ENCODE measurements around the gene ARRB1. TPM values are rescaled to one million over a fixed set of nuclear protein-coding genes. Genes with fewer than 3 reads are reported as not detected.

ARRB1 gene
- total RNA-seq, 3 donors from 2014 or later: 31.2 to 64.0 (median 42.3) TPM

GRCh38 chr11:75387736-75388294, 36.4 kb upstream of the ARRB1 start:
- H3K27me3 ChIP-seq: no peaks in the 10 kb centered on the region
- intact Hi-C loops (cut with DNase I; ENCODE audit: low total_unique reads): loop anchor here (5.0 kb wide), 1 partner anchor 144 kb away; no protein-coding TSS in a partner anchor
- TF ChIP-seq POLR2AphosphoS5 (IDR thresholded peaks at IDR 0.05): no peak
- no peak for TF ChIP-seq POLR2A (IDR thresholded peaks at IDR 0.05)
- no peak for TF ChIP-seq CTCF (IDR thresholded peaks at IDR 0.05)
- no peak overlapping the region for H3K27ac ChIP-seq
- no peaks in the 10 kb centered on the region for H3K9me3 ChIP-seq
- H3K36me3 ChIP-seq: no peaks in the 10 kb centered on the region
- peaks cover 0 to 4% of the 10 kb centered on the region in 2 donors for H3K4me1 ChIP-seq
- DNase-seq (ENCODE audit: low spot score in 2 of 2): no peak
- no peak overlapping the region for H3K4me3 ChIP-seq

- Histone ChIP-seq H3K4me1 (peaks cover 0 to 4% of the 10 kb centered on the region in 2 donors), H3K36me3 (no peaks in the 10 kb centered on the region), H3K27me3 (no peaks in the 10 kb centered on the region), H3K27ac (no peak overlapping the region), H3K4me3 (no peak overlapping the region), H3K9me3 (no peaks in the 10 kb centered on the region)
- TF ChIP-seq POLR2A (IDR thresholded peaks at IDR 0.05) (no peak), CTCF (IDR thresholded peaks at IDR 0.05) (no peak), POLR2AphosphoS5 (IDR thresholded peaks at IDR 0.05) (no peak)
- DNase-seq (ENCODE audit: low spot score in 2 of 2): no peak
- intact Hi-C loops (cut with DNase I; ENCODE audit: low total_unique reads): loop anchor here (5.0 kb wide), 1 partner anchor 145 kb away; no protein-coding TSS in a partner anchor
These were observed 35.6 kb upstream of the ARRB1 start for GRCh38 chr11:75386942-75387630.

- no peaks in the 10 kb centered on the region for H3K9me3 ChIP-seq
- H3K4me1 ChIP-seq: peaks cover 0 to 4% of the 10 kb centered on the region in 2 donors
- intact Hi-C loops (cut with DNase I; ENCODE audit: low total_unique reads): loop anchor here (2.0 to 5.0 kb wide), 2 partner anchors 104 to 148 kb away; no protein-coding TSS in a partner anchor
- TF ChIP-seq CTCF (IDR thresholded peaks at IDR 0.05) (peak; percentile 94 to 96 (median 96)), POLR2A (IDR thresholded peaks at IDR 0.05) (no peak), POLR2AphosphoS5 (IDR thresholded peaks at IDR 0.05) (peak in 2 of 3 donors; percentile 42 to 60)
- H3K4me3 ChIP-seq: no peak overlapping the region
- DNase-seq (ENCODE audit: low spot score in 2 of 2): peak; percentile 55 to 72
- H3K36me3 ChIP-seq: no peaks in the 10 kb centered on the region
- H3K27ac ChIP-seq: no peak overlapping the region
- H3K27me3 ChIP-seq: no peaks in the 10 kb centered on the region
These were observed 33.1 kb upstream of the ARRB1 start for GRCh38 chr11:75384438-75385080.

- TF ChIP-seq CTCF (IDR thresholded peaks at IDR 0.05): no peak
- no peak for TF ChIP-seq POLR2AphosphoS5 (IDR thresholded peaks at IDR 0.05)
- TF ChIP-seq POLR2A (IDR thresholded peaks at IDR 0.05): no peak
- H3K4me1 ChIP-seq: peaks cover 0 to under 1% of the 10 kb centered on the region in 2 donors
These were observed 31.8 kb upstream of the ARRB1 start for GRCh38 chr11:75383246-75383645.

More at GRCh38 chr11:75383246-75383645, 31.8 kb upstream of the ARRB1 start:
- Histone ChIP-seq H3K9me3 (no peaks in the 10 kb centered on the region), H3K27me3 (no peaks in the 10 kb centered on the region), H3K36me3 (no peaks in the 10 kb centered on the region), H3K4me3 (no peak overlapping the region), H3K27ac (no peak overlapping the region)
- DNase-seq (ENCODE audit: low spot score in 2 of 2): peak in 1 of 2 donors; percentile 62
- intact Hi-C loops (cut with DNase I; ENCODE audit: low total_unique reads): no loop called here
